HUES48 (cell line): Measurements from ENCODE around the gene TSPAN3.

ENCODE experiments used
- H3K27ac ChIP-seq: one replicate; pipeline ENCODE4 v1.7.0; 2013; ENCODE audit warnings: low read depth, low read length, inconsistent platforms
- H3K27me3 ChIP-seq: 2 replicates; pipeline ENCODE4 v1.6.1; 2013; ENCODE audit warnings: mild to moderate bottlenecking, low read length; ENCODE audit not compliant: control insufficient read depth, insufficient read depth
- H3K36me3 ChIP-seq: 2 replicates; pipeline ENCODE4 v1.6.1; 2013; ENCODE audit warnings: low read length; ENCODE audit not compliant: control insufficient read depth, insufficient read depth
- H3K4me1 ChIP-seq: 2 replicates; pipeline ENCODE4 v1.6.1; 2013; ENCODE audit warnings: mild to moderate bottlenecking, low read length; ENCODE audit not compliant: control insufficient read depth, insufficient read depth
- H3K4me3 ChIP-seq: 2 replicates; pipeline ENCODE4 v1.5.1; 2013; ENCODE audit warnings: mild to moderate bottlenecking, low read depth, low read length
- H3K9ac ChIP-seq: 2 replicates; pipeline ENCODE4 v1.6.1; 2013; ENCODE audit warnings: mild to moderate bottlenecking, low read depth, low read length, moderate library complexity
- H3K9me3 ChIP-seq: 2 replicates; pipeline ENCODE4 v1.6.1; 2013; ENCODE audit warnings: low read length; ENCODE audit not compliant: control insufficient read depth, insufficient read depth

The TSPAN3 gene

DNA sequence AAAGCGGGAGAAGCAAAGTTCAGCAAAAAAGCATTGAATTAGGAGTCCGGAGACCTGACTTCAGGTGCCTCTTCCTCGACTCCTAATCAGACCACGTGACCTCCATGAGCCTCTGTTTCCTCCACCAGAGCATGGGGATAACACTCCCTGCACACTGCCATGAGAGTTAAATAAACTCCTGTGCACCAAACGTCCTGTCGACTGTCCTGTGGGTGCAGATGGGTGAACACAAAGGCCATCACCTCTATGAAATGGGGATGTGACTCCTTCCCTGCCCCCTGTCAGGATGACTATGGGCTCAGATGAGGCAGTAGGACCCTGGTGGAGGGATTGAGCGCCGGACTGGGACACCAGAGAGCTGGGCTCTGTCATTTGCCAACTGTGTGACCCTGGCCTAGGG lies 13.5 kb upstream of the TSPAN3 start:
- H3K4me1 ChIP-seq: no peaks in the 10 kb centered on the region
- no peaks in the 10 kb centered on the region for H3K9me3 ChIP-seq
- no peak overlapping the region for H3K27ac ChIP-seq
- H3K4me3 ChIP-seq: no peak overlapping the region
- no peaks in the 10 kb centered on the region for H3K36me3 ChIP-seq
- no peak overlapping the region for H3K9ac ChIP-seq
- no peaks in the 10 kb centered on the region for H3K27me3 ChIP-seq

DNA sequence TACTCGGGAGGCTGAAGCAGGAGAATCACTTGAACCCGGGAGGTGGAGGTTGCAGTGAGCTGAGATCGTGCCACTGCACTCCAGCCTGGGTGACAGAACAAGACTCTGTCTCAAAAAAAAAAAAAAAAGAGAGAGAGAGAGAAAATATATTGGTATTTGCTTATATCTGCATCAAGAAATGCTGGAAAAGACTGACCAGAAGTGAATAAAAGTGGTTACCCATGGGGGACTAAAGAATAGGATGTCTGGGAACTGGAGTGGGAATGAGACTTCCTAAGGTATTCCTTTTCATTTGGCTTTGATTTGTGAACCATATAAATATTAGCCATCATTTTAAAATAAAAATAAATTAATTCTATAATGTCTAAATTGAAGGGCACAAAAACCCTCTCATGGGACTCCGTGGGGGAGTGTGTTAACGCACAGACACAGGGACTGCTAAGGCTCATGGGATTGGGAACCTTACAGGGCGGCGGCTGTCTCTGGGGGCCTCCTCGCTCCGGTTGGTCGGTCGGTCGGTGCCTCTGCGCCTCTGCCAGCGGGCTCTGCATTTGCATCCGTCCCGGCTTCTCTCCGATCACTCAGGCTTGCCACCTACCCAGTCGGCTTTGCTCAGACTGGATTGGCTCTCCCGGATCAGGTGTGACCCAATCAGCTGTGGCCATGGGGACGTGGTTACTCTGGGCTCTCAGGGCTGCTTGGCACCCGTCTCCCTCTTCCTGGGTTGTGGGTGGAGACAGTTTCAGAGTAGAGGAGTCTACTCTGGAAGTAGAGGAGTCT lies 12.7 kb upstream of the TSPAN3 start:
- Histone ChIP-seq H3K9ac (no peak overlapping the region), H3K4me3 (peak overlapping the region; percentile 11; the same call in 1 of the 2 replicates), H3K4me1 (no peaks in the 10 kb centered on the region), H3K27me3 (no peaks in the 10 kb centered on the region), H3K27ac (no peak overlapping the region), H3K36me3 (no peaks in the 10 kb centered on the region), H3K9me3 (no peaks in the 10 kb centered on the region)

DNA sequence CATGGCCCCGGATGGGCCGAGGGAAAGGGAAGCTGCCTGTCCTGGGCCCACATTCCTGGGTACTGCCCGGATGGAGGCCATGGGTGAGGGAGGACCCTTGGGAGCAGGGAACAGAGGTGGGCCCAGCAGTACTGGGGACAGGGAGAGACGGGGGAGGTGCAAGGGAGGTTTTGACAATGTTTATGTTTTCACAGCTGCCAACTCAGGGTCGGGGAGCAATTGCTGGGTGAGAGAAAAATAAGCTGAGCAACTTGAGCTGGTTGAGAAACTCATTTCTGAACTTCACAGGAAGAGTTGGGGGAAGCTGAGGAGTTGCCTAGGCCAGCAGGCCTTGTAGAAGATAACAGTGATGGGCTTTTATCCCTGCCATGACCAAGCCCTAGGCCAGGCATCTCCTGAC lies 11.1 kb upstream of the TSPAN3 start:
- no peaks in the 10 kb centered on the region for H3K4me1 ChIP-seq
- no peak overlapping the region for H3K9ac ChIP-seq
- H3K4me3 ChIP-seq: no peak overlapping the region
- no peaks in the 10 kb centered on the region for H3K36me3 ChIP-seq
- no peak overlapping the region for H3K27ac ChIP-seq
- no peaks in the 10 kb centered on the region for H3K9me3 ChIP-seq
- no peaks in the 10 kb centered on the region for H3K27me3 ChIP-seq

DNA sequence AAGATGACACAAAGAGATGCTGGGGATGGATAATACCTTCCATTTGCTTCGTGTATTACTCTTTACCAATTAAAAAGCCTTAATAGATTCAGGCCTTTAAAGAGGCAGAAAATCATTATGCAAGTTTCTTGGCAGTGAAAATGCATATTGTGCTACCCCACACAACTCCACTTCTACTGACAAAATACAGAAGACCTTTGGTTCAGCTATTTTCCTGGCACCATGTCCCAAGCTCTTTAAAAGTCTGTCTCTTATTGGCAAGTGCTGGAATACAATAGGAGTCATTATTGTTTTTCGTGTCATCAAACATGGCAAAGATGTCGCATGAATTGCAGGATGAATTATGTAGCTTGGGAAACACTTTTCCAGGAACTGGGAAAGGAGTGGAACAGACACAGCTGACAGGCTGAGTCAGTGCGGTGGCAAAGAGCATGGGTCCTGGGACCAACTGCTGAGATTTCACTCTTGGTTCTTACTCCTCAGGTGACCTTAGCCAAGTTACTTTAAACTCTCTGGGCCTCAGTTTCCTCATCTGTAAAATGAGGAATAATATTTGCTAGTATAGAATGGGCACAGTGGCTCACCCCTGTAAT lies 5.5 kb upstream of the TSPAN3 start:
- no peak overlapping the region for H3K9ac ChIP-seq
- 0 out of 2 replicates have a peak, but pooled peaks cover under 1% of the 10 kb centered on the region for H3K4me1 ChIP-seq
- H3K27me3 ChIP-seq: no peaks in the 10 kb centered on the region; the same call in 1 of the 2 replicates
- no peak overlapping the region for H3K4me3 ChIP-seq
- no peaks in the 10 kb centered on the region for H3K9me3 ChIP-seq
- H3K27ac ChIP-seq: no peak overlapping the region
- no peaks in the 10 kb centered on the region for H3K36me3 ChIP-seq

DNA sequence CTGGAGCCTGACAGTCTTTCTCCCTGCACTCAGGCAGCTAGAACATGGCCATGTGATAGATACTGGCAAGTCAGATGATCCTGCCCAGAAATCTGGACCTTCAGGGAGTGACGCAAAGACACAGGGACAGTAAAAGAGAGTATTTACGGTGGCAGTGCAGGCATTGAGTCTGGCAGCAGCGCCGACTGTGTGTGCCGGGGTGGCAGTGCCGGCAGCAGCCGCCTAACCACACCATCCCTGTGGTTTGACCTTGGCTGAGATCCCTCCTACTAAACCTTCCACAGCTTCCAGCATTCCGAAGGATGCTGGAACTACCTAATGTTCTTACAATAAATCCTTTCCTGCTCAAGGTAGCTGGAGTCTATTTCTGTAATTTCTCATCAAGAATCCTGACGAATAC lies 4.6 kb upstream of the TSPAN3 start:
- no peaks in the 10 kb centered on the region for H3K9me3 ChIP-seq
- no peak overlapping the region for H3K4me3 ChIP-seq
- H3K4me1 ChIP-seq: 0 out of 2 replicates have a peak, but pooled peaks cover 4% of the 10 kb centered on the region
- H3K27ac ChIP-seq: no peak overlapping the region
- no peaks in the 10 kb centered on the region for H3K36me3 ChIP-seq
- no peaks in the 10 kb centered on the region; the same call in 1 of the 2 replicates for H3K27me3 ChIP-seq
- no peak overlapping the region for H3K9ac ChIP-seq

DNA sequence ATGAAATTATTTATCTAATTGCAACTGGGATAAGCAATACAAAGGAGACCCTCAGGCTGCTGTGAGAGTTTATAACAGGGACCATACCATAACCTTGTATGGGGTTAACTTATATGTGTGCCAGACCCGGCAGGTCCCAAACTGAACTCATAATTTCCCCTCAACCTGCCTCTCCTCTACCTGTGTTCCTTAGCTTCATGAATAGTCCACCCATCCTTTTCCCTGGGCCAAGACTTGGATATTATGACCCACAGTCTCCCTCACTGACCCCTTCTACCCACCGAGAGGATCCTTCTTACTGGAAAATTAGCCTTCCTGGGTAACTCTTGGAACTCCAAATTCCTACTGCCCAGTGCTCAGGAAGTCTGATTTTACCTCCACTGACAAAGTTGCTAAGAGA lies 3.4 kb upstream of the TSPAN3 start:
- Histone ChIP-seq H3K36me3 (0 out of 2 replicates have a peak, but pooled peaks cover under 1% of the 10 kb centered on the region), H3K9ac (no peak overlapping the region), H3K4me1 (peaks cover 12% of the 10 kb centered on the region), H3K4me3 (no peak overlapping the region), H3K27me3 (peaks cover 4% of the 10 kb centered on the region), H3K27ac (no peak overlapping the region), H3K9me3 (no peaks in the 10 kb centered on the region)

DNA sequence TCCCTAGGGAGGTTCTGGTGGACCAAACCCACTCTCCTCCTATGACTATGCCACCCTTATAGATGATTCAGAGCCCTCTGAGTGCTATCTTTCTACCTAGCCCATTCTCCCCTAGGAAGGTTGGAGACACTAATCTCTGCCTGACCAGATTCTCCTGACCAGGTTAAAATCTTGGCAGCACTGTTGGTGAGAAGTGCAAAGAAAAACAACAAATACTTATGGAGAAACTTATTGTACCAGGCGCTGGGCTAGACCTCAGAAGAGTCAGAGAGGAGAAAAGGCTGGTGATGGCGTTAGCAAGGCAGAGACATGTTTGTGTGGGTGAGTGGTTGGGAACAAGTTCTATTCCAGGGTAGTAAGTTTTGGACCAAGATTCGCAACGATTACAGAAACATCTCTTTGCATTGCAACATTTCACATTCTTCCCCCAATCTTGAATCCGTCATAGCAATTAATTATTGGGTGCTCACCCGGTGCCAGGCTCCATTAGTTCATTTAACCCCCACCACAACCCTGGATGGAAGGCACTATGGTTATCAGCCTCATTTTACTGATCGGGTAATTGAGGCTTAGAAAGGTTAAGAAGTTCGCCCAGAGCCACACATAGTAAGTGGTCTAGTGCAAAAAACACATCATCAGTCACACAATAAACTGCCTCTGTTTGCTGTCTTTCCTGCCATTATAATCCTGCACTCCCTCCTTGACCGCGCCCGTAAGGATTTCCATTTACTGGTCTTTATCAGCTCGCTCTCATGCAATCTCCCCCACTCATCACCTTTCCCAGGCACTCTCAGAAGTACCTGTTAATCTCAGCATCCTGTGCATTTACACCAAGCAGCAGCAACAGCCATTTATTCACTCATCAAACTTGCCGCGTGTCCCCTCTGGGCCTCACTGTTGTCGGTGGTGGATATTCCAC lies 655 bp upstream of the TSPAN3 start:
- peaks cover 12% of the 10 kb centered on the region for H3K4me1 ChIP-seq
- no peaks in the 10 kb centered on the region for H3K9me3 ChIP-seq
- peak overlapping the region; percentile 78; the same call in 1 of the 2 replicates for H3K4me3 ChIP-seq
- H3K9ac ChIP-seq: no peak overlapping the region
- H3K36me3 ChIP-seq: peaks cover 9% of the 10 kb centered on the region; the same call in 1 of the 2 replicates
- H3K27me3 ChIP-seq: peaks cover 4% of the 10 kb centered on the region
- H3K27ac ChIP-seq: no peak overlapping the region

DNA sequence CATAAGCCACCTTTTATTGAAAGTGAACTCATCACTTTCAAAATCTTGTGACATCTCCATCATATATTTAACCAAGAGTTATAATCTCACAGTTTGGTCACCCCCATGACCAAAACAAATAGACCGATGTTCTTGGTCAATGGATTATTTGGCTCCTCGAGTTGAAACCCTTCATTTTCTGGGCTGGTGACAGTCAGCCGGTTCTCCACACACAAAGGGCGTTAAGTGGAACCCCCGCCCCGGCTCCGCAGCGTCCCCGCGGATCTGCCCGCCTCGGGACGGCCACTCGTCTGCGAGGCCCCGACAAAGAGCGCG lies 772 bp downstream of the TSPAN3 start:
- Histone ChIP-seq H3K27ac (no peak overlapping the region), H3K36me3 (peaks cover 9% of the 10 kb centered on the region; the same call in 1 of the 2 replicates), H3K27me3 (peaks cover 4% of the 10 kb centered on the region), H3K4me1 (peaks cover 12% of the 10 kb centered on the region), H3K9me3 (no peaks in the 10 kb centered on the region), H3K4me3 (peak overlapping the region; percentile 78), H3K9ac (peak overlapping the region; percentile 84)

DNA sequence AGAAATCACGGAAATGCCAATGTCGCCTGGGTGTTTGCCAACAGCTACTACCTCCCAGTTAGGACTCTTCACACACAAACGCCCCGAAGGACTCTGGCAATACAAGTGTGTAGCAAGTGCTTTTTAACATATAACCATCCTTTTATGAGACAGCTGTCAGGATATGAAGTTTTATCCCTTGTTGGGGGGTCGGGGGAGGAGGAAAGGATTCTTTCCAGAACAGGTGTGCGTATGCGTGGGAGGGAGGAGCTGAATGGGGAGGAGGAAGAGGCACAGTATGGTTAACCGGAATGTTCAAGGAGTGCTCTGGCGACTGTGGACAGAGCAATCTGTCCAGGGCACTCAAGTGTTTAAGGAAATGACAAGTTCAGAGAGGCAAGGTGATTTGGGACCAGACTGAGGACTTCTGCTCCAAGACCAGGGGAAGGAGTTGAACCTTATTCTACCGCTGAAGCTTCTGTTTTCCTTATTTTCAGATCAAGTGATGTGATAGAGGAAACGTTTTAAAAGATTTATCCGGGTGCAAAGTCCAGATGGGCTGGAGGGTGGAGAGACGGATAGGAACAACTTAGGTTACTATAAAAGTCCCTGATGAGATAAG lies 1.3 kb downstream of the TSPAN3 start:
- Histone ChIP-seq H3K27ac (no peak overlapping the region), H3K9ac (no peak overlapping the region), H3K36me3 (peaks cover 9% of the 10 kb centered on the region; the same call in 1 of the 2 replicates), H3K9me3 (no peaks in the 10 kb centered on the region), H3K4me3 (peak overlapping the region; percentile 78), H3K27me3 (peaks cover 4% of the 10 kb centered on the region), H3K4me1 (peaks cover 17% of the 10 kb centered on the region)

DNA sequence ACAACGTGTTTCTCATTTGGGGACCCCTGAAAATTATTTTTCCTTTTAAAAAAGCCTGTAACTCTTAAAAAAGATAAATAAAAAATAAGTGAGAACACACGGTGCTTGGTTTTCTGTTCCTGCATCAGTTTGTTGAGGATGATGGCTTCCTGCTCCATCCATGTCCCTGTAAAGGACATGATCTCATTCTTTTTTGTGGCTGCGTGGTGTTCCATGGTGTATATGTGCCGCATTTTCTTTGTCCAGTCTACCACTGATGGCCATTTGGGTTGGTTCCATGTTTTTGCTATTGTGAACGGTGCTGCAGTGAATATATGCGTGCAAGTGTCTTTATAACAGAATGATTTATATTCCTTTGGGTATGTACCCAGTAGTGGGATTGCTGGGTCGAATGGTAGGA lies 2.3 kb downstream of the TSPAN3 start:
- Histone ChIP-seq H3K4me1 (peaks cover 25% of the 10 kb centered on the region), H3K9ac (no peak overlapping the region), H3K4me3 (no peak overlapping the region), H3K27me3 (peaks cover 4% of the 10 kb centered on the region), H3K36me3 (peaks cover 9% of the 10 kb centered on the region; the same call in 1 of the 2 replicates), H3K9me3 (no peaks in the 10 kb centered on the region), H3K27ac (no peak overlapping the region)
